Measurements from ENCODE around the gene TTC39C.

The TTC39C gene

GRCh38 chr18:24089515-24090337 is 75.2 kb downstream of the TTC39C start:
- DNase-seq: no peak

GRCh38 chr18:24090876-24091275 is 76.3 kb downstream of the TTC39C start:
- no peak for DNase-seq

- DNase-seq: no peak
Observed at GRCh38 chr18:24094561-24094960, 80.0 kb downstream of the TTC39C start.

- DNase-seq: no peak
Observed at GRCh38 chr18:24095976-24096375, 81.4 kb downstream of the TTC39C start.

GRCh38 chr18:24103320-24104021 is 88.9 kb downstream of the TTC39C start:
- DNase-seq: no peak

GRCh38 chr18:24104486-24104885 is 89.9 kb downstream of the TTC39C start:
- no peak for DNase-seq

GRCh38 chr18:24108641-24109040 is 94.1 kb downstream of the TTC39C start:
- DNase-seq: no peak

- DNase-seq: no peak
Observed at GRCh38 chr18:24111936-24112335, 97.4 kb downstream of the TTC39C start.

GRCh38 chr18:24112464-24112863 is 97.9 kb downstream of the TTC39C start:
- no peak for DNase-seq

- no peak for DNase-seq
Observed at GRCh38 chr18:24112874-24113615, 98.5 kb downstream of the TTC39C start.

GRCh38 chr18:24114924-24115549 is 100.5 kb downstream of the TTC39C start:
- no peak for DNase-seq

GRCh38 chr18:24115628-24116027 is 101.1 kb downstream of the TTC39C start:
- no peak for DNase-seq

- DNase-seq: peak; percentile 29
Observed at GRCh38 chr18:24118750-24119577, 104.4 kb downstream of the TTC39C start.

- no peak for DNase-seq
Observed at GRCh38 chr18:24120676-24121075, 106.1 kb downstream of the TTC39C start.

- DNase-seq: no peak
Observed at GRCh38 chr18:24121625-24122024, 107.1 kb downstream of the TTC39C start.

- DNase-seq: peak; percentile 29
Observed at GRCh38 chr18:24126155-24126961, 111.8 kb downstream of the TTC39C start.

- DNase-seq: no peak
Observed at GRCh38 chr18:24127735-24128134, 113.2 kb downstream of the TTC39C start.

- DNase-seq: no peak
Observed at GRCh38 chr18:24128700-24129099, 114.1 kb downstream of the TTC39C start.

- peak; percentile 39 for DNase-seq
Observed at GRCh38 chr18:24130494-24130893, 115.9 kb downstream of the TTC39C start.

GRCh38 chr18:24136967-24137373 is 122.4 kb downstream of the TTC39C start:
- no peak for DNase-seq

- peak; percentile 29 for DNase-seq
Observed at GRCh38 chr18:24138409-24138788, 123.8 kb downstream of the TTC39C start.
